NK-92 (cell line): Measurements from ENCODE around the gene SUCLG2.

Experiments used
- DNase-seq: peaks from one replicate; lab custom pipeline; 2025; ENCODE audit not compliant: unreplicated experiment; lab: John Stamatoyannopoulos, UW

Gene SUCLG2

DNA sequence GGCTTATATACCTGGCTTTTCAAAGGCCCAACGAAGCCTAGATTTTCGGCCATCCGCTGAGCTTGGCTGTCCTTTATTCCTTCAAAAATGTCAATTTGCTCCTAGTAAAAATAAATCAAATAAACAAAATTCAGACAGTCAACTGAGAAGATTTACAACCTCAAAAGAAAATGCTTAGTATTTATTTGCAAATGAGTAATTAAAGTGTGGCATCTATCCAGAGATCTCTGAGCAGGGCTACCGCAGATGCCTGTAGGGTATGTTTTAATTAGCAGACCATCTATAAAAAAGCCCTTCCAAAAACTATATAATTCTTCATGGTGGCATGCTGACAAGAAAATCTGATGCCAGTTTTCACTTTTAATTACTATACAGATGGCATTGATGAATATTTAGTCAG lies 136.2 kb downstream of the SUCLG2 start:
- DNase-seq, result no peak

GRCh38 chr3:67517781-67518180 lies 136.6 kb downstream of the SUCLG2 start:
- DNase-seq, result no peak

DNA sequence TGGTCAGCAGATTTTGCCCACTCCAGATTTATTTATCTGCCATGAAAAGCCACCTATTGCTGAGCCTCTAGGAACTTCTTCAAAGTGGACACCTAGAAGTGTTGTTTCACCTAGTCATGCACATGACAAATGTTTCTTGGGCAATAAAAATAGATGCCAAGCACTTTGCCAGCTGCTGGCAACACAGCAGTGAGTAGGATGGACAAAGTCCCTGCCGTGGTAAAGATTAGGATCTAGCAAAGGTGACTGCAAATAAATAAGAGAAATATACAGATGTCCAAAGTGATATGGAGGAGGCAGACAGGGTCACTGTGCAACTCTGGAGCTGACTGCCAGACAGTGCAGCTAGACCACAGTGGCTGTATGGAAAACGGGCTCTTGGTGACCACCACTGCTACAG lies 137.9 kb downstream of the SUCLG2 start:
- DNase-seq, result no peak

GRCh38 chr3:67515778-67516177 lies 138.6 kb downstream of the SUCLG2 start:
- DNase-seq, result no peak

GRCh38 chr3:67509471-67510075 lies 144.8 kb downstream of the SUCLG2 start:
- DNase-seq, result no peak

GRCh38 chr3:67507584-67507983 lies 146.8 kb downstream of the SUCLG2 start:
- no peak for DNase-seq

GRCh38 chr3:67500709-67501108 lies 153.7 kb downstream of the SUCLG2 start:
- no peak for DNase-seq

DNA sequence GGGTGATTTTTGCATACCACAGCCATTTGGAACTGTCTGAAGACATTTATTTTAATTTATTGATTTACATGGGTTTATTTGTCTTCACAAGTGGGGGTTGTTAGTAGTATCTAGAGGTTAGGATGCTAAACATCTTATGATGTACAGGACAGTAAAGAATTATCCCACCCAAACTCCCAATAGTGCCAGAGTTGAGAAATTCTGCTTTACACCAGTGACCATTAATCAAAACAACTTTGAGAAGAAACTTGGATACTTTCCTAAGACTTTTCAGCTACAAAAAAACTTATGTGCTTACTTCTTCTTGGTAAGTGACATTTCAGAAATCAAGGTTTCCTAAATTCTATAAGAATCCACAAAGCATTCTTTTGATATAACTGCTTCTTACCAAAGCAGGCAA lies 156.7 kb downstream of the SUCLG2 start:
- DNase-seq, result no peak

GRCh38 chr3:67495751-67496150 lies 158.7 kb downstream of the SUCLG2 start:
- no peak for DNase-seq

DNA sequence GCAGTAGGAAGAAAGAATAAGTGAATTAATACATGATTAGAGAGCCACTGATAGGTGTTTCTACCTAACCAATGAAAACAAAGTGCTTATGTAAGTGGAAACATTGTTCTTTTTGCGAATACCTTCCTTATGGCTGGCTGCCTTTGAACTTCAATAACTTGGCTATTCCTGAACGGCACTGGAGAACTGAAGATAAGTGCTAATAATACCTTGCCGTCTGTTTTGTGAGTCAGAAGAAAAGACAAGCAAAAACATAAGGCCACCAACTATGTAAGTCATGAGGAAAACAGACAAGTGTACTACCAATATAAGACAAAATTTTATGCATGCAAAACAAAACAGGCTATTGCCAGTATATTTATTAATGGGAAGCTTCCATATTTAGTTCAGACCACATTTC lies 160.6 kb downstream of the SUCLG2 start:
- no peak for DNase-seq

- no peak for DNase-seq
Observed at GRCh38 chr3:67490658-67491057, 163.8 kb downstream of the SUCLG2 start.

- DNase-seq, result no peak
Observed at GRCh38 chr3:67489816-67490215, 164.6 kb downstream of the SUCLG2 start.

DNA sequence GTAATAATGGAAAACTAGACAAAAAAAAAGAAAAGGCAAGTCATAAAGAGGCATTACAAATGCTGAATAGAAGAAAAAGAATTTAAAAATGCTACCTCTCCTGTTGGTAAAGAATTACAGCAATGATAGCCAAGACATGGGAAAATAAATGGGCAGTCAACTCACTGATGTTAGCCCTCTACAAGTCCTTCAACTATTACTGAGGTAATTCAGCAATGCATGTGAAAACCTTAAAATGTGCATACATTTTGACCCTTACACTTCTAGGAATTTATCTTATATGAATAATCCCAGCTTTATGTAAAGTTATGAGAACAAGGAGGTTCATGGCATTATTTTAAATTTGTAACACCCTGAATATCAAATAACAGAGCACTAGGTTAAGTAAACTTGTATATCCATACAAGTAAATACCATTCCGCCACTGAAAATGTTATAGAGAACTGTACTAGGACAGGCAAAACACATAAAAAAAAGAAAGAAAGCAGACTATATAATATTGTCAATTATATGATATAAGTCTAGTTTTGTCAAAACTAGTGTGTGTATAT lies 166.8 kb downstream of the SUCLG2 start:
- no peak for DNase-seq

- no peak for DNase-seq
Observed at GRCh38 chr3:67486883-67487282, 167.5 kb downstream of the SUCLG2 start.

GRCh38 chr3:67484085-67484484 lies 170.3 kb downstream of the SUCLG2 start:
- DNase-seq, result no peak

DNA sequence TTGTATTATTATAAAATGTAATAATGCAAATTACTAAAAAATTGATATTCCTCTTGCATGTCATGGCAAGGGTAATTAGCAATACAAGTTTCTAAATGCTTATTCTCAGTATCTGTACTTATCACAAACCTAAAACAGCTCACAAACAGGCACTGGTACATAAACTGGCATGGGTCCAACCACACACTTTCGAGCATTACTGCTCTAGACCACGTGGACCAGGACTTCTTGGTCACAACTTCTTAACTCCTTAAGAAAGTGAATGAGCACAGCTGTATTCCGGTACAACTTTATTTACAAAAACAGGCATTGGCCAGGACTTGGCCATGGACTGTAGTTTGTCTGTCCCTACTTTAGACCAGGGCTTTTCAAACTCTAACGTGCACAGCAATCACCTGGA lies 173.3 kb downstream of the SUCLG2 start:
- no peak for DNase-seq

GRCh38 chr3:67478423-67478822 lies 176.0 kb downstream of the SUCLG2 start:
- DNase-seq, result no peak

DNA sequence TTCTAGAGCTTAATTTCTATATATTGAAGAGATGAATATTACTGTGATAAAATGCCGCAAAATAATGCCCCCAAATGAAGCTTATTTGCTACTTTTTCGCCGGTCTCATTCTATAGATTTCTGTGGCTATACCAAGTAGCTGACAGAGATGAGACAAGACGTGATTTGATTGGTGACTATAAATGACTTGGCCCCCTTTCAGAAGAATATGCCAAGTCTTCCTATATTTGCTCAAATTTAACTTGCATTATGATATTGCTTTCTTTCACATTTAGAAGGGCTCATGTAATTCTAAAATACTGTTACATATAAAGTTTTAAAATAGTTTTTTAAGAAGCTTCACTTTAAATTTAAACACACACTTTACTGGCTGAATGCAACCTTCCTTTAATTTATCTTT lies 180.1 kb downstream of the SUCLG2 start:
- no peak for DNase-seq

- DNase-seq, result no peak
Observed at GRCh38 chr3:67472674-67473201, 181.7 kb downstream of the SUCLG2 start.

- no peak for DNase-seq
Observed at GRCh38 chr3:67470207-67470606, 184.2 kb downstream of the SUCLG2 start.

- no peak for DNase-seq
Observed at GRCh38 chr3:67468511-67468910, 185.9 kb downstream of the SUCLG2 start.

GRCh38 chr3:67463656-67464055 lies 190.8 kb downstream of the SUCLG2 start:
- no peak for DNase-seq

- DNase-seq, result no peak
Observed at GRCh38 chr3:67462187-67462586, 192.2 kb downstream of the SUCLG2 start.
